GM23338 (cell line): ENCODE results near the gene LONRF2. TPM values are rescaled to one million over a fixed set of nuclear protein-coding genes. Genes with fewer than 3 reads are reported as not detected.

ENCODE experiments used
- ATAC-seq: fragments of 200-7000 bp; cut with Tn5 transposase; 3 replicates; pipeline ENCODE4 v1.9.1; 2020
- DNase-seq: peaks from one replicate; pipeline ENCODE4 v3.0.0-alpha.2; 2015; ENCODE audit warnings: low spot score
- H2AFZ ChIP-seq: fragments of 200-600 bp; sonication (generic); 2 replicates; pipeline ENCODE4 v1.8.0; 2016; ENCODE audit warnings: antibody characterized with exemption, mild to moderate bottlenecking, moderate library complexity
- H3F3A ChIP-seq: fragments of 200-600 bp; sonication (generic); replicated peaks from 2 replicates; pipeline ENCODE4 v1.8.0; 2017; ENCODE audit warnings: antibody characterized with exemption, mixed run types, low read depth
- H3K27ac ChIP-seq: fragments of 200-600 bp; sonication (generic); 2 replicates; pipeline ENCODE4 v1.6.1; 2016; ENCODE audit warnings: low read depth
- H3K27me3 ChIP-seq: fragments of 200-600 bp; sonication (generic); 2 replicates; pipeline ENCODE4 v1.8.0; 2016; ENCODE audit warnings: mild to moderate bottlenecking, mixed run types, moderate library complexity; ENCODE audit not compliant: insufficient read depth
- H3K36me3 ChIP-seq: fragments of 200-600 bp; sonication (generic); 2 replicates; pipeline ENCODE4 v1.8.0; 2016; ENCODE audit warnings: mild to moderate bottlenecking; ENCODE audit not compliant: insufficient read depth
- H3K4me1 ChIP-seq: fragments of 200-600 bp; sonication (generic); 2 replicates; pipeline ENCODE4 v1.8.0; 2016; ENCODE audit warnings: mild to moderate bottlenecking, moderate library complexity; ENCODE audit not compliant: insufficient read depth
- H3K4me2 ChIP-seq: fragments of 200-600 bp; sonication (generic); 2 replicates; pipeline ENCODE4 v1.7.1; 2017; ENCODE audit warnings: mixed run types
- H3K4me3 ChIP-seq: fragments of 200-600 bp; sonication (generic); 2 replicates; pipeline ENCODE4 v1.6.1; 2016; ENCODE audit warnings: mixed run types
- H3K79me2 ChIP-seq: fragments of 200-600 bp; sonication (generic); replicated peaks from 2 replicates; pipeline ENCODE4 v1.8.0; 2017; ENCODE audit warnings: mild to moderate bottlenecking; ENCODE audit not compliant: insufficient read depth
- H3K9me2 ChIP-seq: fragments of 200-600 bp; sonication (generic); 2 replicates; pipeline ENCODE4 v1.8.0; 2017; ENCODE audit not compliant: insufficient read depth
- H4K20me1 ChIP-seq: fragments of 200-600 bp; sonication (generic); replicated peaks from 2 replicates; pipeline ENCODE4 v1.8.0; 2017; ENCODE audit warnings: mild to moderate bottlenecking; ENCODE audit not compliant: insufficient read depth
- H3K27ac Mint-ChIP-seq: 2 replicates; pipeline ENCODE4 v1.8.0; 2020; ENCODE audit warnings: inconsistent platforms, mild to moderate bottlenecking, moderate library complexity, mixed read lengths
- H3K27me3 Mint-ChIP-seq: 3 replicates; pipeline ENCODE4 v1.8.0; 2022; ENCODE audit warnings: low read depth, mild to moderate bottlenecking, moderate library complexity, mixed read lengths, inconsistent platforms; ENCODE audit not compliant: insufficient read depth, poor library complexity
- H3K36me3 Mint-ChIP-seq: 3 replicates; pipeline ENCODE4 v1.8.0; 2021; ENCODE audit warnings: low read depth, mild to moderate bottlenecking, inconsistent platforms, moderate library complexity, mixed read lengths
- H3K4me1 Mint-ChIP-seq: 3 replicates; pipeline ENCODE4 v1.8.0; 2020; ENCODE audit warnings: mild to moderate bottlenecking, inconsistent platforms, mixed read lengths
- H3K4me3 Mint-ChIP-seq: 3 replicates; pipeline ENCODE4 v1.8.0; 2021; ENCODE audit warnings: moderate library complexity, mild to moderate bottlenecking, inconsistent platforms, mixed read lengths
- H3K9me3 Mint-ChIP-seq: 3 replicates; pipeline ENCODE4 v1.8.0; 2020; ENCODE audit warnings: moderate library complexity, mild to moderate bottlenecking, inconsistent platforms, mixed read lengths
- CREB1 ChIP-seq: fragments of 250-450 bp; sonication (Bioruptor Pico); IDR thresholded peaks from 2 replicates; pipeline ENCODE4 v1.5.0; 2020; ENCODE audit warnings: low read depth, mild to moderate bottlenecking, moderate library complexity
- ETS1 ChIP-seq: IDR thresholded peaks from 2 replicates; pipeline ENCODE4 v1.6.1; 2016; ENCODE audit warnings: antibody characterized with exemption
- EZH2 ChIP-seq: fragments of 200-600 bp; sonication (generic); IDR thresholded peaks from one replicate; pipeline ENCODE4 v1.8.0; 2017; ENCODE audit warnings: antibody characterized with exemption, mild to moderate bottlenecking, low read depth; ENCODE audit not compliant: unreplicated experiment
- EZH2phosphoT487 ChIP-seq: fragments of 200-600 bp; sonication (generic); IDR thresholded peaks from one replicate; pipeline ENCODE4 v1.8.1; 2018; ENCODE audit warnings: antibody characterized with exemption; ENCODE audit not compliant: unreplicated experiment
- JUNB ChIP-seq: IDR thresholded peaks from one replicate; pipeline ENCODE4 v1.6.1; 2016; ENCODE audit warnings: antibody characterized with exemption; ENCODE audit not compliant: unreplicated experiment
- NANOG ChIP-seq: IDR thresholded peaks from 2 replicates; pipeline ENCODE4 v1.6.1; 2016; ENCODE audit warnings: antibody characterized with exemption, borderline replicate concordance
- POLR2AphosphoS5 ChIP-seq: IDR thresholded peaks from 2 replicates; pipeline ENCODE4 v1.6.1; 2016; ENCODE audit warnings: antibody characterized with exemption, low read depth
- STAT1 ChIP-seq: IDR thresholded peaks from one replicate; pipeline ENCODE4 v1.6.1; 2016; ENCODE audit warnings: antibody characterized with exemption; ENCODE audit not compliant: unreplicated experiment
- ZNF114 ChIP-seq: fragments of 250-450 bp; sonication (Bioruptor Pico); IDR thresholded peaks from 2 replicates; pipeline ENCODE4 v1.5.0; 2020; ENCODE audit warnings: mild to moderate bottlenecking, moderate library complexity
- ZNF331 ChIP-seq: fragments of 250-450 bp; sonication (Bioruptor Pico); IDR thresholded peaks from 2 replicates; pipeline ENCODE4 v1.5.0; 2020; ENCODE audit warnings: low read depth, mild to moderate bottlenecking, moderate library complexity
- polyA plus RNA-seq: library from polyadenylated mRNA; unstranded; fragments of >200 nt; fragmentation: Nextera tagmentation; extraction: Ambion mirVana; gene quantifications from 2 replicates; pipeline ENCODE4 v1.2.1, GENCODE V29; 2016
- total RNA-seq: library from RNA; depleted of rRNA; stranded (reverse); fragments of >200 nt; shearing (Covaris generic); gene quantifications from 2 replicates; pipeline ENCODE4 v1.2.3, GENCODE V29; 2014
- TF ChIP-seq, protein P1 (sequence below): fragments of 250-450 bp; sonication (Bioruptor Pico); IDR thresholded peaks from 2 replicates; pipeline ENCODE4 v1.5.0; 2020; ENCODE audit warnings: mild to moderate bottlenecking, moderate library complexity
- TF ChIP-seq, protein P2 (sequence below), 2 experiments: fragments of 200-600 bp in 1 of 2; sonication (generic) in 1 of 2; conservative IDR thresholded peaks; 2 replicates each; pipeline versions ENCODE4 v1.5.1 to v1.6.1; 2016 to 2017; ENCODE audit warnings: antibody characterized with exemption in 2 of 2, low read depth in 2 of 2, mild to moderate bottlenecking in 2 of 2, moderate library complexity in 1 of 2
- TF ChIP-seq, protein P3 (sequence below): IDR thresholded peaks from one replicate; pipeline ENCODE4 v1.6.1; 2018; ENCODE audit warnings: antibody characterized with exemption; ENCODE audit not compliant: unreplicated experiment

Gene LONRF2
- total and polyA plus RNA-seq, 2 experiments from 2014 or later: 0.05 to 0.24 TPM

DNA sequence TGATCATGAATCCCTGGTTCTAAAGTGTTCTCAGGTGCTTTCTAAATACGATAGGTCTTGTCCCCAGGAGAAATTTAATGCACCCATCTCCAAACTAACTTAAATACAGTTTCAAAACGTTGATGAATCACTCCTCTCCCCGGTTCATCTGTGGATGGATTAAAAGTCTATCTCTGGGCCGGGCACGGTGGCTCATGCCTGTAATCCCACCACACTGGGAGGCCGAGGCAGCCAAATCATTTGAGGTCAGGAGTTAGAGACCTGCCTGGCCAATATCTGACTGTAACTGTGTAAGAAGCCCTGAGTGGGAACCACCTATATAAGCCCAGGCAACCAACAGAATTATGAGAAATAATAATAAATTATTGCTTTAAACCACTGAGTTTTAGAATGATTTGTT is 78.7 kb downstream of the LONRF2 start:
- Mint-ChIP-seq H3K4me1 (peaks cover 19% of the 10 kb centered on the region), H3K36me3 (no peaks in the 10 kb centered on the region), H3K27ac (no peak overlapping the region), H3K9me3 (no peaks in the 10 kb centered on the region), H3K27me3 (peaks cover 10% of the 10 kb centered on the region), H3K4me3 (no peak overlapping the region)
- H3K4me2 ChIP-seq: no peak overlapping the region
- DNase-seq (no peak), ATAC-seq (no peak)
- H3K27me3 ChIP-seq: no peaks in the 10 kb centered on the region
- no peak overlapping the region for H3K4me3 ChIP-seq
- no peak overlapping the region for H2AFZ ChIP-seq
- H3K79me2 ChIP-seq: no peaks in the 10 kb centered on the region
- peaks cover 6% of the 10 kb centered on the region; the same call in 1 of the 2 replicates for H3K4me1 ChIP-seq
- H3K36me3 ChIP-seq: no peaks in the 10 kb centered on the region
- H3K27ac ChIP-seq: no peak overlapping the region
- TF ChIP-seq ETS1 (no peak), CREB1 (no peak), ZNF331 (CRISPR knock-in tag) (no peak), POLR2AphosphoS5 (no peak), EZH2phosphoT487 (no peak), NANOG (no peak), JUNB (no peak), STAT1 (no peak), EZH2 (no peak), ZNF114 (no peak)
- TF ChIP-seq, protein P1, sequence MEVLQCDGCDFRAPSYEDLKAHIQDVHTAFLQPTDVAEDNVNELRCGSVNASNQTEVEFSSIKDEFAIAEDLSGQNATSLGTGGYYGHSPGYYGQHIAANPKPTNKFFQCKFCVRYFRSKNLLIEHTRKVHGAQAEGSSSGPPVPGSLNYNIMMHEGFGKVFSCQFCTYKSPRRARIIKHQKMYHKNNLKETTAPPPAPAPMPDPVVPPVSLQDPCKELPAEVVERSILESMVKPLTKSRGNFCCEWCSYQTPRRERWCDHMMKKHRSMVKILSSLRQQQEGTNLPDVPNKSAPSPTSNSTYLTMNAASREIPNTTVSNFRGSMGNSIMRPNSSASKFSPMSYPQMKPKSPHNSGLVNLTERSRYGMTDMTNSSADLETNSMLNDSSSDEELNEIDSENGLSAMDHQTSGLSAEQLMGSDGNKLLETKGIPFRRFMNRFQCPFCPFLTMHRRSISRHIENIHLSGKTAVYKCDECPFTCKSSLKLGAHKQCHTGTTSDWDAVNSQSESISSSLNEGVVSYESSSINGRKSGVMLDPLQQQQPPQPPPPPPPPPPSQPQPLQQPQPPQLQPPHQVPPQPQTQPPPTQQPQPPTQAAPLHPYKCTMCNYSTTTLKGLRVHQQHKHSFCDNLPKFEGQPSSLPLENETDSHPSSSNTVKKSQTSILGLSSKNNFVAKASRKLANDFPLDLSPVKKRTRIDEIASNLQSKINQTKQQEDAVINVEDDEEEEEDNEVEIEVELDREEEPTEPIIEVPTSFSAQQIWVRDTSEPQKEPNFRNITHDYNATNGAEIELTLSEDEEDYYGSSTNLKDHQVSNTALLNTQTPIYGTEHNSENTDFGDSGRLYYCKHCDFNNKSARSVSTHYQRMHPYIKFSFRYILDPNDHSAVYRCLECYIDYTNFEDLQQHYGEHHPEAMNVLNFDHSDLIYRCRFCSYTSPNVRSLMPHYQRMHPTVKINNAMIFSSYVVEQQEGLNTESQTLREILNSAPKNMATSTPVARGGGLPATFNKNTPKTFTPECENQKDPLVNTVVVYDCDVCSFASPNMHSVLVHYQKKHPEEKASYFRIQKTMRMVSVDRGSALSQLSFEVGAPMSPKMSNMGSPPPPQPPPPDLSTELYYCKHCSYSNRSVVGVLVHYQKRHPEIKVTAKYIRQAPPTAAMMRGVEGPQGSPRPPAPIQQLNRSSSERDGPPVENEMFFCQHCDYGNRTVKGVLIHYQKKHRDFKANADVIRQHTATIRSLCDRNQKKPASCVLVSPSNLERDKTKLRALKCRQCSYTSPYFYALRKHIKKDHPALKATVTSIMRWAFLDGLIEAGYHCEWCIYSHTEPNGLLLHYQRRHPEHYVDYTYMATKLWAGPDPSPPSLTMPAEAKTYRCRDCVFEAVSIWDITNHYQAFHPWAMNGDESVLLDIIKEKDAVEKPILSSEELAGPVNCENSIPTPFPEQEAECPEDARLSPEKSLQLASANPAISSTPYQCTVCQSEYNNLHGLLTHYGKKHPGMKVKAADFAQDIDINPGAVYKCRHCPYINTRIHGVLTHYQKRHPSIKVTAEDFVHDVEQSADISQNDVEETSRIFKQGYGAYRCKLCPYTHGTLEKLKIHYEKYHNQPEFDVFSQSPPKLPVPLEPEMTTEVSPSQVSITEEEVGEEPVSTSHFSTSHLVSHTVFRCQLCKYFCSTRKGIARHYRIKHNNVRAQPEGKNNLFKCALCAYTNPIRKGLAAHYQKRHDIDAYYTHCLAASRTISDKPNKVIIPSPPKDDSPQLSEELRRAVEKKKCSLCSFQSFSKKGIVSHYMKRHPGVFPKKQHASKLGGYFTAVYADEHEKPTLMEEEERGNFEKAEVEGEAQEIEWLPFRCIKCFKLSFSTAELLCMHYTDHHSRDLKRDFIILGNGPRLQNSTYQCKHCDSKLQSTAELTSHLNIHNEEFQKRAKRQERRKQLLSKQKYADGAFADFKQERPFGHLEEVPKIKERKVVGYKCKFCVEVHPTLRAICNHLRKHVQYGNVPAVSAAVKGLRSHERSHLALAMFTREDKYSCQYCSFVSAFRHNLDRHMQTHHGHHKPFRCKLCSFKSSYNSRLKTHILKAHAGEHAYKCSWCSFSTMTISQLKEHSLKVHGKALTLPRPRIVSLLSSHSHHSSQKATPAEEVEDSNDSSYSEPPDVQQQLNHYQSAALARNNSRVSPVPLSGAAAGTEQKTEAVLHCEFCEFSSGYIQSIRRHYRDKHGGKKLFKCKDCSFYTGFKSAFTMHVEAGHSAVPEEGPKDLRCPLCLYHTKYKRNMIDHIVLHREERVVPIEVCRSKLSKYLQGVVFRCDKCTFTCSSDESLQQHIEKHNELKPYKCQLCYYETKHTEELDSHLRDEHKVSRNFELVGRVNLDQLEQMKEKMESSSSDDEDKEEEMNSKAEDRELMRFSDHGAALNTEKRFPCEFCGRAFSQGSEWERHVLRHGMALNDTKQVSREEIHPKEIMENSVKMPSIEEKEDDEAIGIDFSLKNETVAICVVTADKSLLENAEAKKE (CRISPR knock-in tag): no peak
- TF ChIP-seq, protein P2, sequence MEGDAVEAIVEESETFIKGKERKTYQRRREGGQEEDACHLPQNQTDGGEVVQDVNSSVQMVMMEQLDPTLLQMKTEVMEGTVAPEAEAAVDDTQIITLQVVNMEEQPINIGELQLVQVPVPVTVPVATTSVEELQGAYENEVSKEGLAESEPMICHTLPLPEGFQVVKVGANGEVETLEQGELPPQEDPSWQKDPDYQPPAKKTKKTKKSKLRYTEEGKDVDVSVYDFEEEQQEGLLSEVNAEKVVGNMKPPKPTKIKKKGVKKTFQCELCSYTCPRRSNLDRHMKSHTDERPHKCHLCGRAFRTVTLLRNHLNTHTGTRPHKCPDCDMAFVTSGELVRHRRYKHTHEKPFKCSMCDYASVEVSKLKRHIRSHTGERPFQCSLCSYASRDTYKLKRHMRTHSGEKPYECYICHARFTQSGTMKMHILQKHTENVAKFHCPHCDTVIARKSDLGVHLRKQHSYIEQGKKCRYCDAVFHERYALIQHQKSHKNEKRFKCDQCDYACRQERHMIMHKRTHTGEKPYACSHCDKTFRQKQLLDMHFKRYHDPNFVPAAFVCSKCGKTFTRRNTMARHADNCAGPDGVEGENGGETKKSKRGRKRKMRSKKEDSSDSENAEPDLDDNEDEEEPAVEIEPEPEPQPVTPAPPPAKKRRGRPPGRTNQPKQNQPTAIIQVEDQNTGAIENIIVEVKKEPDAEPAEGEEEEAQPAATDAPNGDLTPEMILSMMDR (conservative IDR thresholded peaks at IDR 0.05; ENCODE audit: low read depth in 2 of 2): no peak
- TF ChIP-seq, protein P3, sequence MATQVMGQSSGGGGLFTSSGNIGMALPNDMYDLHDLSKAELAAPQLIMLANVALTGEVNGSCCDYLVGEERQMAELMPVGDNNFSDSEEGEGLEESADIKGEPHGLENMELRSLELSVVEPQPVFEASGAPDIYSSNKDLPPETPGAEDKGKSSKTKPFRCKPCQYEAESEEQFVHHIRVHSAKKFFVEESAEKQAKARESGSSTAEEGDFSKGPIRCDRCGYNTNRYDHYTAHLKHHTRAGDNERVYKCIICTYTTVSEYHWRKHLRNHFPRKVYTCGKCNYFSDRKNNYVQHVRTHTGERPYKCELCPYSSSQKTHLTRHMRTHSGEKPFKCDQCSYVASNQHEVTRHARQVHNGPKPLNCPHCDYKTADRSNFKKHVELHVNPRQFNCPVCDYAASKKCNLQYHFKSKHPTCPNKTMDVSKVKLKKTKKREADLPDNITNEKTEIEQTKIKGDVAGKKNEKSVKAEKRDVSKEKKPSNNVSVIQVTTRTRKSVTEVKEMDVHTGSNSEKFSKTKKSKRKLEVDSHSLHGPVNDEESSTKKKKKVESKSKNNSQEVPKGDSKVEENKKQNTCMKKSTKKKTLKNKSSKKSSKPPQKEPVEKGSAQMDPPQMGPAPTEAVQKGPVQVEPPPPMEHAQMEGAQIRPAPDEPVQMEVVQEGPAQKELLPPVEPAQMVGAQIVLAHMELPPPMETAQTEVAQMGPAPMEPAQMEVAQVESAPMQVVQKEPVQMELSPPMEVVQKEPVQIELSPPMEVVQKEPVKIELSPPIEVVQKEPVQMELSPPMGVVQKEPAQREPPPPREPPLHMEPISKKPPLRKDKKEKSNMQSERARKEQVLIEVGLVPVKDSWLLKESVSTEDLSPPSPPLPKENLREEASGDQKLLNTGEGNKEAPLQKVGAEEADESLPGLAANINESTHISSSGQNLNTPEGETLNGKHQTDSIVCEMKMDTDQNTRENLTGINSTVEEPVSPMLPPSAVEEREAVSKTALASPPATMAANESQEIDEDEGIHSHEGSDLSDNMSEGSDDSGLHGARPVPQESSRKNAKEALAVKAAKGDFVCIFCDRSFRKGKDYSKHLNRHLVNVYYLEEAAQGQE: no peak
- H4K20me1 ChIP-seq: no peaks in the 10 kb centered on the region
- H3F3A ChIP-seq: no peaks in the 10 kb centered on the region
- no peaks in the 10 kb centered on the region for H3K9me2 ChIP-seq
